GM21367 (cell line): Measurements from ENCODE around the gene SHPK.

ENCODE experiments used
- ATAC-seq: cut with Tn5 transposase; IDR thresholded peaks from one replicate; pipeline ENCODE4 v1.9.1; 2021; ENCODE audit not compliant: unreplicated experiment

SHPK gene, protein sequence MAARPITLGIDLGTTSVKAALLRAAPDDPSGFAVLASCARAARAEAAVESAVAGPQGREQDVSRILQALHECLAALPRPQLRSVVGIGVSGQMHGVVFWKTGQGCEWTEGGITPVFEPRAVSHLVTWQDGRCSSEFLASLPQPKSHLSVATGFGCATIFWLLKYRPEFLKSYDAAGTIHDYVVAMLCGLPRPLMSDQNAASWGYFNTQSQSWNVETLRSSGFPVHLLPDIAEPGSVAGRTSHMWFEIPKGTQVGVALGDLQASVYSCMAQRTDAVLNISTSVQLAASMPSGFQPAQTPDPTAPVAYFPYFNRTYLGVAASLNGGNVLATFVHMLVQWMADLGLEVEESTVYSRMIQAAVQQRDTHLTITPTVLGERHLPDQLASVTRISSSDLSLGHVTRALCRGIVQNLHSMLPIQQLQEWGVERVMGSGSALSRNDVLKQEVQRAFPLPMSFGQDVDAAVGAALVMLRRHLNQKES

DNA sequence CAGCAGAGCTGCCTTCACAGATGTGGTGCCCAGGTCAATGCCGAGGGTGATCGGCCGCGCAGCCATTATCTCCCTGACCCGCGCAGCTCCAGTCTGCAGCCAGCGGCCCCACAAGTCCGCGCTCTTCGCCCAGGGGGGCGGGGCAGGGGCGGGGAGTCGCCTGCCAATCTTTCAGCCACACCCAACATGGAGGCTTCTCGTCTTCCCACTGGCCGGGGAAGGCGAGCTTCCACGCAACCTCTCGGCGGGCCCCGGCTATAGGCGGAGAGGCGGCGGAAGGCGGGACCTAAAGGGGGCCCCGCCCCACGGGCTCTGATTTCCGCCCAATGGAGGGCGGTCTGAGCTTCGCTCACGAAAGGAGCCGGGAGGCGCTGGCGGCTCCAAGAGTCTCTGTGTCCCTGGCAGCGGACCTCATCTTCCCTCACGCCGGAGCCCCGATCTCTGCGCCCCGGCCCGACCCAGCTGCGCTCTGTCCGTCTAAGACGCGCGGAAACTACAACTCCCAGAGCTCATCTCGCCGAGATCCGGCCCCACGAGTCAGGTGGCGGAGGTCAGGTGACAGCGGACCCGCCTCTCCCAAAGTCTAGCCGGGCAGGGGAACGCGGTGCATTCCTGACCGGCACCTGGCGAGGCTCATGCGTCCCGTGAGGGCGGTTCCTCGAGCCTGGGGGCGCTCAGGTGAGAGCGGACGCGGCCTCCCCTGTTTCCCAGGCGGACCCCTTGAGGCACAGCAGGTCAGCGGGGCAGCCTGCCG, at the start of gene SHPK, which contains the start of gene CTNS:
TSS of gene SHPK (minus strand) at position 97 of the 754 bp plus-strand sequence. CDS start at position 66, 31 bp downstream.
TSS of gene CTNS (plus strand) at position 607 of the 754 bp plus-strand sequence. CDS start 3,447 bp downstream, outside the sequence.
- peak; percentile 82 for ATAC-seq

DNA sequence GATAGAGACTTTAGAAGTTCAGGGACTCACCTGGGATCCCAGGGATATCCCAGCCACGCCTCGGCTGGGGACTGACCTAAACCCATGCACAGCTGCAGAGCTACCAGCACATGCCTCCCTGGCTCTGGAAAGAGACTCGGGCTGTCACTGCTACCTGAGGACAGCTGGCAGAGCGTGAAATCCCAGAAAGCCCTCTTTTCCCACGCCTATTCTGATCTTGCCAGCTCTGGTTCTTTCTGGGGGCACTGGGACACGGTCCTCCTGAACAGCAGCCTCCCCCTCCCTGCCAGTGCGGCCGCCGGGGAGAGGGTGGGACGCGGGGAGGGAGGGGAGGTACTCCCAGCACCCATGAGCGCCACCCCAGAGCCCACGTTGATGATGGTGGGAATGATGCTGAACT, 49.1 kb upstream of the SHPK start:
- no peak for ATAC-seq

DNA sequence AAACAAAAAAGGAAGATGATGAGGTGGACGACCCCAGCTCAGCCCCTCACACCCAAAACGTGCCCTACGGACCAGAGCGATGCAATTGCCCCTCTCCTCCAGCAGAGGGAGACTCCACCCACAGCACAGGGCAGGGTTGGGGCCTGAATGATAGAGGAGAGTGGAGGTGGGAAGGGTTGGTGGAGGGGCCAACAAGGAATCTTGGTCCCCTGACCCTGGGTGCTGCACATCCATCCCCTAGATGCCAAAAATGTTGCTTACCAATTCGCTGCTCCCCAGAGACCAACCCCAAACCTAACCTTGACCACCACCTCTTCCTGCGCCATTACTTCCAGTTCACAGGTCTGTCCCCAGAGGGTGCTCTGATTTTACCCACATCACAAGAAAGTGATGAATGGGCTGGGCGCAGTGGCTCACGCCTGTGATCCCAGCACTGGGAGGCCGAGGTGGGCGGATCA, 47.0 kb upstream of the SHPK start:
- ATAC-seq = no peak

GRCh38 chr17:3682033-3682432, 46.0 kb upstream of the SHPK start:
- no peak for ATAC-seq

GRCh38 chr17:3681565-3681964, 45.5 kb upstream of the SHPK start:
- ATAC-seq = no peak

GRCh38 chr17:3681057-3681456, 45.0 kb upstream of the SHPK start:
- ATAC-seq = no peak

- no peak for ATAC-seq
Measured at GRCh38 chr17:3679531-3680126, 43.6 kb upstream of the SHPK start.

GRCh38 chr17:3678821-3679530, 42.9 kb upstream of the SHPK start:
- no peak for ATAC-seq

- ATAC-seq = no peak
Measured at GRCh38 chr17:3678095-3678820, 42.2 kb upstream of the SHPK start.

DNA sequence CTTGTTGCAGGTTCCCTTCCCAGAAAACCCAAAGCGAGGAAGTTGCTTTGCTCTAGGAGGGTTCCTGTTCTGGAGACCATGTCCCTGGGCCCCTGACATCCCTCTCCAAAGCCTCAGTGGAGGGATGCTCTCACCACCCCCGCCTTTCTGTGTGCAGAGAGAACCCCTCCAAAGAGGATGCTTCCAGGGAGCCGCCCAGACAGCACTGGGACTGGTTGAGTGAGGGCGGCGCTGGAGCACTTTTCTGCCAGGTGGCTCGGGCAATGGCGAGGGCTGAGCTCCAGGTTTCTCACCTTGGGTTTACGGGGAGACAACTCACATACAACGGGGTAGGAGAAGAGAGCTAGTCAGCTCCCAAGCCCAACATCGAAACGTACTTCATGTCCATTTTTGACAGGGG, 39.8 kb upstream of the SHPK start:
- no peak for ATAC-seq

GRCh38 chr17:3672571-3672970, 36.5 kb upstream of the SHPK start:
- ATAC-seq = no peak

GRCh38 chr17:3669548-3669947, 33.5 kb upstream of the SHPK start:
- no peak for ATAC-seq

- no peak for ATAC-seq
Measured at GRCh38 chr17:3669085-3669347, 33.0 kb upstream of the SHPK start.

DNA sequence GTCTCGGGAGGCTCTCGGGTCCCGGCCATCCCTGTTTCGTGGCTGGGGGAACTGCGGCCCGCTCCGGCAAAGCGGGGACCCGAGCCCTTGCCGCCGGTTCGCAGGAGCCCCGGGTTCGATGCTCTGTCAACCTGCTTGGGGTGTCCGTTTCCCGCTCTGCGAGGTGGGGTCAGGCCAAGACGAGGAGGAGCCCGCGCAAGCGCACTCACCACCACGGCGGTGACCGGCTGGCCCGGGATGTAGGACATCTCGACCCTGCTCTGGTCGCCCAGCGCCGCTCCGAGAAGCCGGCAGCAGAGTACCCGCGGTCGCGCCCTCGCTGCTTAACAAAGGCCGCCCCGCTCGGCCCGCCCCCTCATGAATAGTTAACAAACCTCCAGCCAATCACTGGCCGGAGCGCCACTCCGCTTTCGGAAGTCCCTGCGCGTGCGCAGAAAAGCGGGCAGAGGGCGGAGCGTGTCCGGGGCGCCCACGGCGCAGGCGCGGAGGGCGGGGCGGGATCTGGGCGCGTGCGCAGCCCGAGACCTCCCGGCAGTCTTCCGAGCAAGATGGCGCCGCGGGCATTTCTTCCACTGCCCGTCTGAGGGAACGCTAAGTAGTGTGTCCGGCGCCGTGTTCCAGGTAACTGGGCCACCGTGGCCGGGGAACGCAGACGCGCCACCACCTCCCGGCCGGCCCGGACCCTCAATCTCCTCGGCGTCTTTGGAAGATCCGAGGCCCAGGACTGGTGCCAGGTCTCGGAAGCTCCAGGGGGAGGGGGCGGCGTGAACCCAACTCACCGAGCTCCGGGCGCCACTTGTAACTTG, 32.4 kb upstream of the SHPK start, which contains the start of the genes EMC6 and TAX1BP3:
TSS of gene EMC6 (plus strand) at position 534 of the 806 bp plus-strand sequence. CDS start 335 bp downstream, outside the sequence.
TSS of gene TAX1BP3 (minus strand) at position 300 of the 806 bp plus-strand sequence. CDS start at position 248, 52 bp downstream.
- ATAC-seq = peak; percentile 73

- peak; percentile 7 for ATAC-seq
Measured at GRCh38 chr17:3667366-3668278, 31.6 kb upstream of the SHPK start.

- ATAC-seq = no peak
Measured at GRCh38 chr17:3666516-3666915, 30.5 kb upstream of the SHPK start.

DNA sequence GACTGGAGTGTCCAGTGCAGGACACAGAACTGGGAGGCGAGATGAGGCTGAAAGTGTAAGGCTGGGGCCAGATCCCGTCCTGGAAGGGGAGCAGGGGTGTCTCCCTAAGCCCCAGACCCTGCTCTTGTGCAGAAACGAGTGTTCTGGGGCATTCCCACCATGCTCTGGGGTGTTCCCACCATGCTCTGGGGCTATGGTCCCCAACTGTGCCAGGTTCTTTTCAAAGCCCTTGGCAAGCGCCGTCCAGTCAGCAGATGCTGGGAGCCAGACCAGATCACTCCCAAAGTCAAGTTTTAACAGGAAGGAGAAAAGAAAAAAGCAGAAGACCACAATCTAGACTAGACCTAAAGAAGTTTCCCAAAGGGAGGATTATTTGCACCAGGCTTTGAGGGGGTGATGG, 29.8 kb upstream of the SHPK start:
- no peak for ATAC-seq
